ENCODE results near the gene NUP155.
A peak's percentile ranks its signal among the peaks of the same experiment; 100 is the strongest.
"Not testable (repeated sequence)": the region's sequence is repeated elsewhere in the genome, so short reads cannot be mapped to it uniquely, and the experiment has no call there.

The NUP155 gene

DNA sequence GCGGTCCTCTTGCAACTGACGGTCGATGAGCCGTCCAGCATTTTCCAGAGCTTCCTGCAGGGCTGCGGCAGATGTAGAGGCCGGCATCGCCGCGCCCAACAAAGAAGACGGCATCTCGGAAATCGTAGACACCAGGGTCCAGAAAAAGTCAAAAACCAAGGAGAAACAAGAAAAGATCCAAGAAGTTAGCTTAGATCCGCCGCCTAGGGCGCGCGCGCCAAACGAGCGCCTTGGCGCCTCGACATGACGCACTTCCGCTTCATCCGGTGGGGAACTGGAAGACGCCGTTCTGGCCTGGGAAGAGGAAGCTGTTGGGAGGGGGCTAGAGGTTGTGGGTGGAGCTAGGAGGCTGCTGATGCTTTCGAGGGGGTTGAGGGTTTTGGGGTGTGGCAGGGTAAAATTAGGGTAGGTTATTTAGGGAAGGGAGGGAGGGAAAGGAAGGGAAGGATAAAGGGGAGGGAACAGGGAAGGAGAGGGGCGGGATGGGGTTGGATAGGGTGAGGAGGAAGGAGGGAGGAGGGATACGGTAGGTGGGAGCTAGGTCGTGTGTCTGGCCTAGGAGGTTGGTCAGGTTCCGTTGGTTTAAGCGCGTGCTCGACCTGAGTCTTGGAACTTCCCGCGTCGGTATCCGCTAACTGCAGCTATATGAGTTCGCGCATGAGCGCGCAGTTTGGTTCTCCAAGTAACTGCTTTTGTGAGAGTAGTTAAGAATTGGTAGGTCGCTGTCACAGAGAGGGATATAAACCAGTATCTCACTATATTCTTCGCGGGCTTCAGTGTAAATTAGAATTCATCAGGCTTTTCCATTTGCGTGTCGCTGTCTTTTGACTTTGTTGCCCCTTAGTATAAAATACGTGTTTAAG is at the start of gene NUP155:
TSS of gene NUP155 (minus strand) at position 243 of the 863 bp plus-strand sequence. CDS start at position 114, 129 bp downstream.
- DNase-seq, result peak; percentile 96

DNA sequence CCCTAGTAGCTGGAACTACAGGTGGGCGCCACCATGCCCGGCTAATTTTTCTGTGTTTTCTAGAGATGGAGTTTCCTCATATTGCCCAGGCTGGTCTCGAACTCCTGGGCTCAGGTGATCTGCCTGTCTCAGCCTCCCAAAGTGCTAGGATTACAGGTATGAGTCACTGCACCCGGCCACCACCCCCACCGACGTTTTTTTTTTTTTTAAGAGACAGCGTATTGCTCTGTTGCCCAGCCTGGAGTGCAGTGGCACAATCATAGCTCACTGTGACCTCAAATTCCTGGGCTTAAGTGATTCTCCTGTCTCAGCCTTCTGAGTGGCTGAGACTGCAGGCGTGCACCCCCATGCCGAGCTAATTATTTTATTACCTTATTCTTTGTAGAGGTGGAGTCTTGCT is 46.4 kb upstream of the NUP155 start:
- DNase-seq, result no peak

DNA sequence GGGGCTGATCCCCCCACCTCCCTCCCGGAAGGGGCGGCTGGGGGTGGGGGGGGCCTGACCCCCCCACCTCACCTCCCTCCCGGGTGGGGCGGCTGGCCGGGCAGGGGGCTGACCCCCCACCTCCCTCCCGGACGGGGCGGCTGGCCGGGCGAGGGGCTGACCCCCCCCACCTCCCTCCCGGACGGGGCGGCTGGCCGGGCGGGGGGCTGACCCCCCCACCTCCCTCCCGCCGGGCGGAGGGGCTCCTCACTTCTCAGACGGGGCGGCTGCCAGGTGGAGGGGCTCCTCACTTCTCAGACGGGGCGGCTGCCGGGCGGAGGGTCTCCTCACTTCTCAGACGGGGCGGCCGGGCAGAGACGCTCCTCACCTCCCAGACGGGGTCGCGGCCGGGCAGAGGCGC is 44.5 kb upstream of the NUP155 start:
- DNase-seq, result not testable (repeated sequence)

DNA sequence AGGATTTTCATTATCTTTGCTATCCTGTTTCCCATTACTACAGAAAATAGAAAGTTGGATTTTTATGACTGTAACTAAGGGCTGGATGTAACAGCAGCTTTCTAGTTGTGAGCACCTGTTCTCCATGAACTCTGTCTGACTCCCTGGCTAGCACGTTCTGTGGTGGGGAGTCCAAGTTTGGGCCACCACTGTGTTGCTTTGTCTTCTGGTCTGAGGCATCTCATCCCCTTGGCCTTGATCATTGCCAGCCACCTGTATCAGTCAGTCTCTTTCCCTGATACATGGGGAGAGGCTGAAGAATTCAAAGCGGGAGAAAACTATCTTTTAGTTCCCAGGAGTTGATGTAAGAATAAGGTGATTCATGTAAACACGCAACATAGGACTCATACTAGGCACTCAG is 41.6 kb upstream of the NUP155 start:
- DNase-seq, result no peak

DNA sequence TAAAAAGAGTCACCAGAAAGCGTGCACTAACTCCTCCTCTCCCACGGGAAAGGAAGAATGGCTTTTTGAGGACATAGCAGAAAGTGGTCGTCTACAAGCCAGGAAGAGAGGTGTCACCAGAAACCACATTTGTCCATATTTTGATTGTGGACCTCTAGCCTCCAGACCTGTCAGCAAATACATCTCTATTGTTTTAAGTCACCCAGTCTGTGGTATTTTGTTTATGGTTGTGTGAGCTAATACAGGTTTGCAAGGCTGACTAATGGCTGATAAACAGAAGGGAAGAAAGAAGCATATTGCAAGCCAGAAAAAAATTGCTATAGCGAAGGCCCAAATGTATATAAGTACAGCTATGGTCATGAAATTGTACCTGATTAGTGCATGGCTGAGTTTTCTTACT is 29.6 kb upstream of the NUP155 start:
- DNase-seq, result no peak

DNA sequence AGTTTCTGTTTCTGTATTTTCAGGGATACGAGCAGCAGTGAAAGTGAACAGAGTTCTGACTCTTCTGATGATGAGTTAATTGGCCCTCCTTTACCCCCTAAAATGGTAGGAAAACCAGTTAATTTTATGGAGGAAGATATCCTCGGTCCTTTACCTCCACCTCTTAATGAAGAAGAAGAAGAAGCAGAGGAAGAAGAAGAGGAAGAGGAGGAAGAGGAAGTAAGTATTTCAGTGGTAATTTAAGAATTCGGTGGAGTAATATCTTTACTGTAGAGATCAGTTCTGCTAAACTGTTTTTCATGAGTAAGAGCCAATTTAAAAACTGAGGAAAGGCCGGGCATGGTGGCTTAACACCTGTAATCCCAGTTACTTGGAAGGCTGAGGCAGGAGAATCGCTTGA is 25.4 kb upstream of the NUP155 start:
- DNase-seq, result no peak

DNA sequence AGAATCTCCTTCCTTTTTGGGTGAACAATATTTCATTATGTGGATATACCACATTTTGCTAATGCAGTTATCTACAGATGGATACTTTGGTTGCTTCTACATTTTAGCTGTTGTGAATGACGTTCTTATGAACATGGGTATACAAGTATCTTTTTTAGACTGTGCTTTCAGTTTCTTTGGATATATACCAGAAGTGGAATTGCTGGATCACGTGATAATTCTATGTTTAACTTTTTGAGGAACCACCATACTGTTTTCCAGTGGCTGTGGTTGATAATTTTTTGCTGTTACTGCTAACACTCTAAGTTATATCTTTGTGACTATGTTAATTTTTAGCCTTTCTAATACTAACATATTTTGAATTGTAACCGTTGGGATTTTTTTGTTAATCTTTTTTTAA is 20.7 kb upstream of the NUP155 start:
- no peak for DNase-seq

DNA sequence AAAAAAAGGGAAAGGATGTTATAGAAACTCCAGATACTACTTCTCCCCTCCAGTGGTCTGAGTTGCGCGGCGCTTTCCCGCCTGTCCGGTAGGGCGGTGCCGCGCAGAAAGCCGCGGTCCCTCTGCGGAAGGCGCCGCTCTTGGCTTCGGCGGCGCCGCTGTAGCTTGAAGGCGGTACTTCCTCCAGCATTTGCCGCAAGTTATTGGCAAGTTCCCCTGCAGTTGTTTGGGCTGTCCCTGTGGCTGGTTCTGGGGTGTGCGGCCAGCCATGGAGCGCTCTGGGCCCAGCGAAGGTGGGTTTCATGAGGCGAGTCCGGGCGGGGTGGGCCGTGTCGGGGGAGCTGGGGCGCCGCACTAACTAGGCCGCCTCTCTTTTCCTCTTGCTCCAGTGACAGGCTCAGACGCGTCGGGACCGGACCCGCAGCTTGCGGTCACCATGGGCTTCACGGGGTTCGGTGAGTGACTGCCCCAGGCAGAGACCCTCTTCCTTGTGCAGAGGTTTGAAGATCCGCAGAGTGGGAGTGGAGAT is 8.3 kb upstream of the NUP155 start, which contains the start of gene WDR70:
TSS of gene WDR70 (plus strand) at position 219 of the 529 bp plus-strand sequence. CDS start at position 269, 50 bp downstream.
- DNase-seq, result peak; percentile 93

- not testable (repeated sequence) for DNase-seq
Measured at GRCh38 chr5:37378066-37378465, 7.2 kb upstream of the NUP155 start.

GRCh38 chr5:37375091-37375490 is 4.2 kb upstream of the NUP155 start:
- no peak for DNase-seq

DNA sequence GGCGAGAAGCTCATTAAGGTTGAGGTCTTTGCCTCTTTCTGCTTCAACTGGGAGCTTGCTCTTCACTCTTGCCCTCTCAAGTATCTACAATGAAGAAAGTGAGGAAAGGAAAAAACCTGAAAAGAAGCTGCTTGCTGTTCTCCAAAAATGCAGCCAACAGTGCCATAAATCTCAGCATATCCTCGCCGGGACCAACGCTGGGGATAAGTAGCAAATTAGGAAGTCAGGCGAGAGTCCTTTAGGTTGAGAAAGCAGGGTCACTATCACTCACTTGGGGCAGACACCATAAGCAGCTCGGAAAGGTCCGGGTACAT is 399 bp downstream of the NUP155 start:
- no peak for DNase-seq

- DNase-seq, result no peak
Measured at GRCh38 chr5:37355161-37355560, 15.7 kb downstream of the NUP155 start.

GRCh38 chr5:37342741-37343140 is 28.2 kb downstream of the NUP155 start:
- not testable (repeated sequence) for DNase-seq

- DNase-seq, result not testable (repeated sequence)
Measured at GRCh38 chr5:37334754-37335153, 36.2 kb downstream of the NUP155 start.

- no peak for DNase-seq
Measured at GRCh38 chr5:37326536-37326935, 44.4 kb downstream of the NUP155 start.

DNA sequence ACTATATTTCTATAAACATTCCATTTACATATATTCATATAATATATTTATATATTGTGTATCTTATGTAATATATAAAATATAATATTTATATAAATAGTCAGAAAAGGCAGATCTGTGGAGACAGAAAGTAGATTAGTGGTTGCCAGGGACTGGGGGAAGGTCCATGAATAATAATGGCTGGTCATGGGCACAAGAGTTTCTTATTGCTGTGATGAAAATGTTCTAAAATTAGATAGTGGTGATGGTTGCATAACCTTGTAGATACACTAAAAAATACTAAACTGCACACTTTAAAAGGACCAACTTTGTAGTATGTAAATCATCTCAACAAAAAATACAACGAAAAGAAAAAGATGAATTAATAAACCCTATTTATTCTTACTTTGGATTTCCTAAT is 47.3 kb downstream of the NUP155 start:
- DNase-seq, result no peak

- DNase-seq, result no peak
Measured at GRCh38 chr5:37319037-37319782, 51.7 kb downstream of the NUP155 start.

DNA sequence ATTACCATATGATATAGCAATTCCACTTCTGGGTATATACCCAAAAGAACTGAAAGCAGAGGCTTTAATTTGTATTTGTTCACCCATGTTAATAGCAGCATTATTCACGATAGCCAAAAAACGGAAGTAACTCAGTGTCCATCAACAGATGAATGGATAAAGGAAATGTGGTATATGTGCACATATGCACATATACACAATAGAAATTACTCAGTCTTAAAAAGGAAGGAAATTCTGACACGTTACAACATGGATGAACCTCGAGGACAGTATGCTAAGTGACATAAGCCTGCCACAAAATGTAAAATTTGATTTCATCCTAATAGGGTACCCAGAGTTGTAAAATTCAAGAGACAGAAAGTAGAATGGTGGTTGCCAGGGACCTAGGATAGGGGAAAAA is 54.9 kb downstream of the NUP155 start:
- no peak for DNase-seq

- DNase-seq, result no peak
Measured at GRCh38 chr5:37310360-37310759, 60.5 kb downstream of the NUP155 start.

DNA sequence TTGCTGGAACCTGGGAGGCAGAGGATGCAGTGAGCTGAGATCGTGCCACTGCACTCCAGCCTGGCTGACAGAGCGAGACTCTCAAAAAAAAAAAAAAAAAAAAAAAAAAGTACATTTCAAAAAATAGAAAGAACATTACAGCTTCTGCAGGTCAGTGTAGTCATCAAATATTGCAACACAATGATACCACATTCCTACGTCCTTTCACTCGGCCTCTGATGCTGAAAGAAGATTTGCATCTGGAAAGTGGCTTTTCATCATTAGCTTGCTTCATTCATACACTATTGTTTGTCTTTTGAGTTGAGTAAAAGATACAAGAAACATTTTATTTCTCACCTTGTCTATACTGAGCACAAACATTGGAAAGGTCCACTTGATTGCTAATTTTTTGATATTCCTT is 62.1 kb downstream of the NUP155 start:
- DNase-seq, result no peak

GRCh38 chr5:37304888-37305287 is 66.0 kb downstream of the NUP155 start:
- peak; percentile 3 for DNase-seq

DNA sequence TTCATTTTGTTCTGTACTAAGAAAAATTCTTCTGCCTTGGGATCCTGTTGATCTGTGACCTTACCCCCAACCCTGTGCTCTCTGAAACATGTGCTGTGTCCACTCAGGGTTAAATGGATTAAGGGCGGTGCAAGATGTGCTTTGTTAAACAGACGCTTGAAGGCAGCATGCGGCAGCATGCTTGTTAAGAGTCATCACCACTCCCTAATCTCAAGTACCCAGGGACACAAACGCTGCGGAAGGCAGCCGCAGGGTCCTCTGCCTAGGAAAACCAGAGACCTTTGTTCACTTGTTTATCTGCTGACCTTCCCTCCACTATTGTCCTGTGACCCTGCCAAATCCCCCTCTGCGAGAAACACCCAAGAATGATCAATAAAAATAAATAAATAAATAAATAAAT is 74.6 kb downstream of the NUP155 start:
- not testable (repeated sequence) for DNase-seq

DNA sequence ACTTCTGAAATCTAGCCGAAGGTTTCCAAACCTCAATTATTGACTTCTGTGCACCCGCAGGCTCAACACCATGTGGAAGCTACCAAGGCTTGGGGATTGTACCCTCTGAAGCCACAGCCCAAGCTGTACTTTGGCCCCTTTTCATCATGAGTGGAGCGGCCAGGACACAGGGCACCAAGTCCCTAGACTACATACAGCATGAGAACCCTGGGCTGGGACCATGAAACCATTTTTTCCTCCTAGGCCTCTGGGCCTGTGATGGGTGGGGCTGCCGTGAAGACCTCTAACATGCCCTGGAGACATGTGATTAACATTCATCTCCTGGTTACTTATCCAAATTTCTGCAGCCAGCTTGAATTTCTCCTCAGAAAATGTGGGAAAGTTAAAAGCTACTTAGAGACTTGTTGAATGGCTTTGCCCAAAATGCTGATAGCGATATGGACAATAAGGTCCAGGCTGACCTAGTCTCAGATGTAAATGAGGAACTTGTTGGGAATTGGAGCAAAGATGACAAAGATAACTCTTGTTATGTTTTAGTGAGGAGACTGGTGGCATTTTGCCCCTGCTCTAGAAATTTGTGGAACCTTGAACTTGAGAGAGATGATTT is 87.6 kb downstream of the NUP155 start:
- no peak for DNase-seq

DNA sequence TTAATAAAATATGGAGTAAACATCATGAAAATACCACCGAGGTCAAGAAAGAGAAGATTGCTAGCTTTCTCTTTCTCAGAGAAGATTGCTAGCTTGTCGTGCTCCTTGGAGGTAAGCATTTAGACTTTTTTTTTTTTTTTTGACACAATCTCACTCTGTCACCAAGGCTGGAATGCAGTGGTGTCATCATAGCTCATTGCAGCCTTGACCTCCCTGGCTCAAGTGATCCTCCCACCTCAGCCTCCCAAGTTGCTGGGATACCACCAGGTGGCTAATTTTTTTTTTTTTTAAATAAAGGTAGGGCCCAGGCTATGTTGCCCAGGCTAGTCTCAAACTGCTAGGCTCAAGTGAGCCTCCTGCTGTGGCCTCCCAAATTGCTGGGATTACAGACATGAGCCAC is 95.4 kb downstream of the NUP155 start:
- DNase-seq, result no peak

All from activated CD4-positive, alpha-beta T cell treated with anti-CD3 and anti-CD28 coated beads, Interleukin-10, Interleukin-2, amounts not matched to agents 100 ng/mL and 50 ng/mL, durations not matched to agents 16 hours and 8 hours (primary cell).